MG63 (cell line): Measurements from ENCODE around the gene KIF12. TPM values are rescaled to one million over a fixed set of nuclear protein-coding genes. Genes with fewer than 3 reads are reported as not detected.

Experiments
- DNase-seq: peaks from one replicate; pipeline ENCODE4 v3.0.0-alpha.2; 2020
- H3K27me3 ChIP-seq: fragments of 250-450 bp; sonication (Bioruptor Pico); 2 replicates; pipeline ENCODE4 v1.5.1; 2020; ENCODE audit warnings: mild to moderate bottlenecking, moderate library complexity
- H3K36me3 ChIP-seq: fragments of 250-450 bp; sonication (Bioruptor Pico); 2 replicates; pipeline ENCODE4 v1.5.1; 2020; ENCODE audit warnings: mild to moderate bottlenecking, moderate library complexity
- H3K4me3 ChIP-seq: fragments of 250-450 bp; sonication (Bioruptor Pico); 2 replicates; pipeline ENCODE4 v1.5.1; 2020; ENCODE audit warnings: mild to moderate bottlenecking, moderate library complexity
- H3K9me3 ChIP-seq: fragments of 250-450 bp; sonication (Bioruptor Pico); 2 replicates; pipeline ENCODE4 v1.5.1; 2020; ENCODE audit warnings: mild to moderate bottlenecking, moderate library complexity
- total RNA-seq: library from RNA; depleted of rRNA; stranded (reverse); fragments of >200 nt; shearing (Covaris generic); gene quantifications from 2 replicates; pipeline ENCODE4 v1.2.3, GENCODE V29; 2014; ENCODE audit warnings: low replicate concordance

KIF12 gene
- total RNA-seq, 1 experiment from 2014 or later = not detected

GRCh38 chr9:114125476-114126013 is 26.5 kb upstream of the KIF12 start:
- DNase-seq = no peak
- Histone ChIP-seq H3K36me3 (no peaks in the 10 kb centered on the region), H3K4me3 (no peak overlapping the region), H3K9me3 (no peaks in the 10 kb centered on the region), H3K27me3 (no peaks in the 10 kb centered on the region)

GRCh38 chr9:114124666-114125475 is 25.8 kb upstream of the KIF12 start:
- no peaks in the 10 kb centered on the region for H3K9me3 ChIP-seq
- H3K27me3 ChIP-seq = no peaks in the 10 kb centered on the region
- no peaks in the 10 kb centered on the region for H3K36me3 ChIP-seq
- DNase-seq = no peak
- no peak overlapping the region for H3K4me3 ChIP-seq

- no peak for DNase-seq
- H3K27me3 ChIP-seq = no peaks in the 10 kb centered on the region
- H3K4me3 ChIP-seq = no peak overlapping the region
- no peaks in the 10 kb centered on the region for H3K36me3 ChIP-seq
- no peaks in the 10 kb centered on the region for H3K9me3 ChIP-seq
Observed at GRCh38 chr9:114124138-114124537, 25.0 kb upstream of the KIF12 start.

- Histone ChIP-seq H3K36me3 (no peaks in the 10 kb centered on the region), H3K4me3 (no peak overlapping the region), H3K9me3 (no peaks in the 10 kb centered on the region), H3K27me3 (no peaks in the 10 kb centered on the region)
- DNase-seq = no peak
Observed at GRCh38 chr9:114123031-114123977, 24.2 kb upstream of the KIF12 start.

GRCh38 chr9:114122136-114123027 is 23.3 kb upstream of the KIF12 start:
- Histone ChIP-seq H3K27me3 (no peaks in the 10 kb centered on the region), H3K4me3 (no peak overlapping the region), H3K9me3 (no peaks in the 10 kb centered on the region), H3K36me3 (no peaks in the 10 kb centered on the region)
- DNase-seq = peak; percentile 29

GRCh38 chr9:114121227-114122135 is 22.4 kb upstream of the KIF12 start:
- no peaks in the 10 kb centered on the region for H3K36me3 ChIP-seq
- no peak overlapping the region for H3K4me3 ChIP-seq
- DNase-seq = no peak
- no peaks in the 10 kb centered on the region for H3K9me3 ChIP-seq
- no peaks in the 10 kb centered on the region for H3K27me3 ChIP-seq

- DNase-seq = no peak
- Histone ChIP-seq H3K27me3 (no peaks in the 10 kb centered on the region), H3K36me3 (no peaks in the 10 kb centered on the region), H3K9me3 (no peaks in the 10 kb centered on the region), H3K4me3 (no peak overlapping the region)
Observed at GRCh38 chr9:114120192-114121014, 21.3 kb upstream of the KIF12 start.

GRCh38 chr9:114119242-114120191 is 20.4 kb upstream of the KIF12 start:
- DNase-seq = no peak
- Histone ChIP-seq H3K4me3 (no peak overlapping the region), H3K27me3 (no peaks in the 10 kb centered on the region), H3K36me3 (no peaks in the 10 kb centered on the region), H3K9me3 (no peaks in the 10 kb centered on the region)

GRCh38 chr9:114117996-114118830 is 19.1 kb upstream of the KIF12 start:
- Histone ChIP-seq H3K36me3 (no peaks in the 10 kb centered on the region), H3K4me3 (no peak overlapping the region), H3K27me3 (no peaks in the 10 kb centered on the region), H3K9me3 (no peaks in the 10 kb centered on the region)
- DNase-seq = no peak

GRCh38 chr9:114117614-114117995 is 18.5 kb upstream of the KIF12 start:
- Histone ChIP-seq H3K4me3 (no peak overlapping the region), H3K36me3 (no peaks in the 10 kb centered on the region), H3K27me3 (no peaks in the 10 kb centered on the region), H3K9me3 (no peaks in the 10 kb centered on the region)
- no peak for DNase-seq

- Histone ChIP-seq H3K4me3 (no peak overlapping the region), H3K9me3 (no peaks in the 10 kb centered on the region), H3K27me3 (no peaks in the 10 kb centered on the region), H3K36me3 (no peaks in the 10 kb centered on the region)
- DNase-seq = no peak
Observed at GRCh38 chr9:114116126-114116747, 17.1 kb upstream of the KIF12 start.

- H3K4me3 ChIP-seq = no peak overlapping the region
- no peaks in the 10 kb centered on the region for H3K27me3 ChIP-seq
- H3K36me3 ChIP-seq = no peaks in the 10 kb centered on the region
- no peaks in the 10 kb centered on the region for H3K9me3 ChIP-seq
- no peak for DNase-seq
Observed at GRCh38 chr9:114115654-114116125, 16.6 kb upstream of the KIF12 start.

GRCh38 chr9:114114364-114114763 is 15.3 kb upstream of the KIF12 start:
- no peak overlapping the region for H3K4me3 ChIP-seq
- H3K27me3 ChIP-seq = no peaks in the 10 kb centered on the region
- no peak for DNase-seq

More at GRCh38 chr9:114114364-114114763, 15.3 kb upstream of the KIF12 start:
- Histone ChIP-seq H3K36me3 (no peaks in the 10 kb centered on the region), H3K9me3 (no peaks in the 10 kb centered on the region)
